Vagina (tissue), 2 donors: ENCODE results near the gene ARMC5.

Source experiments
- CTCF ChIP-seq, 3 experiments: fragments of 450-650 bp in 2 of 3; fragments of 200-600 bp in 1 of 3; sonication (generic) in 1 of 3; IDR thresholded peaks; one replicate each; pipeline ENCODE4 v1.5.1; 2017 to 2019; ENCODE audit warnings: antibody characterized with exemption in 3 of 3, mild to moderate bottlenecking in 2 of 3, moderate library complexity in 2 of 3
- POLR2A ChIP-seq, 2 donors: fragments of 450-650 bp; IDR thresholded peaks; one replicate each; pipeline ENCODE4 v1.6.1; 2017; ENCODE audit warnings: antibody characterized with exemption in 2 of 2, mild to moderate bottlenecking in 2 of 2, moderate library complexity in 2 of 2

- peak in 1 of 3 experiments; percentile 22 for TF ChIP-seq CTCF (IDR thresholded peaks at IDR 0.05)
- TF ChIP-seq POLR2A (IDR thresholded peaks at IDR 0.05) = peak in 1 of 2 donors; percentile 81
These were observed 48.8 kb downstream of the ARMC5 start, which contains the start of gene RUSF1 for GRCh38 chr16:31507929-31508705.
